GM18505 (cell line): ENCODE results near the gene PIP5K1C.

Experiments
- ATAC-seq: cut with Tn5 transposase; IDR thresholded peaks from one replicate; pipeline ENCODE4 v1.9.1; 2021; ENCODE audit not compliant: unreplicated experiment
- POLR2A ChIP-seq: IDR thresholded peaks from 4 replicates; pipeline ENCODE4 v1.6.1; 2011; ENCODE audit warnings: borderline replicate concordance; ENCODE audit not compliant: insufficient read depth, insufficient read length; ENCODE audit errors: extremely low read depth

The PIP5K1C gene

DNA sequence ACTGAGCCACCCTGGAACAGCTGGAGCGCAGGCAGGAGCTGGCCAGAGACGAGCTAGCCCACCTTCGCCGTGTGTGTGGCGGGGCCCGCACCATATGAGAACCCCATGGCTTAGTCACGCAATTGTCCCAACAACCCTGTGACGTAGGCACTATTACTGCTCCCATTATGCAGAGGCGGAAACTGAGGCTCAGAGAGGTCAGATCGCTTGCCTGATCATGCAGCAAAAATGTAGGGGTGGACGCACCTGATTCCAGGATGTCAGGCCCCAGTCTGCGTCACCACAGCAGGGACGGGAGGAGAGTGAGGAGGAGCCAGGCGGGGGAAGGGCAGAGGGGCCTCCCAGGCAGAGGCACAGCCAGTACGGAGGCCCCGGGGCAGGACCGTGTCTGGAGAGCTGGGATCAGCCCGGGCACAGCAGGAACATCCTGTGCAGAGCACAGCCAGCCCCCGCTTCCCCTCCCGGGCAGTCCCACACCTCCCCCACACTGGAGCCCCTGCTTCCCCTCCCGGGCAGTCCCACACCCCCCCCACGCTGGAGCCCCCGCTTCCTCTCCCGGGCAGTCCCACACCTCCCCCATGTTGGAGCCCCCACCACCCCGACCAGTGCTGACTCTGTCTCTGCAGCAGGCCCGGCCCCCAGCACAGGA, 16.7 kb downstream of the PIP5K1C start:
- TF ChIP-seq POLR2A: no peak
- ATAC-seq: no peak

DNA sequence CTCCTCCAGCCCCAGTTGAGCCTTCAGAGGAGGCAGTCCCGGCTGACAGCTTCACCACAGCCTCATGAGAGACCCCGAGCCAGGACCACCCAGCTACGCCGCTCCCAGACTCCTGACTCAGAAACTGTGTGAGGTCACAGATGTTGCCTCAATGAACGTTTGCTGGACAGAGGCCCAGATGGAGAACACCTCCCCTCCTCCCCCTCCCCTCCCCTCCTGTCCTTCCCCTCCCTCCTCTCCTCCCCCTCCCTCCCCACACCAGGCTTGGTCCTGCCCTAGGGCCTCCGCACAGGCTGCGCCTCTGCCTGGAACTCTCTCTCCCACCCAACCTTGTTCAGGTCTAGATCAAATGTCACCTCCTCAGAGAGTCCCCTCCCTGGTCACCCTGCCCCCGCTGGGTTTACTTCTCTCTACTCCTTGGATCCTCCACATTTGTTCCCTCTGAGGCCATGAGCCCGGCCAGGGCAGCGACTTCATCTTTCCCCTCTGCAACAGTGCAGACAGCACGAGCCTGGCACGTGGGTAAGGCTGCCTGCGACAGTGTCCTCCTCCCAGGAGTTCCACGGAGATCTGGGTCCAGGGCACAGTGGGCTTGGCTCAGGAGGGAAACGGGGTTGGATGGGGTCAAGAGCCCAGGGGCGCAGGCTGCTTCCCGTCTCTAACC, 17.4 kb downstream of the PIP5K1C start:
- TF ChIP-seq POLR2A: no peak
- no peak for ATAC-seq

DNA sequence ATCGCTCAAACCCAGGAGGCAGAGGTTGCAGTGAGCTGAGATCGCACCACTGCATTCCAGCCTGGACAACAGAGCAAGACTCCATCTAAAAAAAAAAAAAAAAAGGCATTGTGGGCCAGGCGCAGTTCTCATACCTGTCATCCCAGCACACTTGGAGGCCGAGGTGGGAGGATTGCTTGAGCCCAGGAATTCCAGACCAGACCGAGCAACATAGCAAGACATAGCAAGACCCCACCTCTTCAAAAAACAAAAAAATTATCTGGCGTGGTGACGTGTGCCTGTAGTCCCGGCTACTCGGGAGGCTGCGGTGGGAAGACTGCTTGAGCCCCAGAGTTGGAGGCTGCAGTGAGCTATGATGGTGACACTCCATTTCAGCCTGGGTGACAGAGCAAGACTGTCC, 18.0 kb downstream of the PIP5K1C start:
- ATAC-seq: no peak
- TF ChIP-seq POLR2A: no peak

- no peak for ATAC-seq
- TF ChIP-seq POLR2A: no peak
Measured at GRCh38 chr19:3680939-3681338, 19.3 kb downstream of the PIP5K1C start.

- ATAC-seq: no peak
- no peak for TF ChIP-seq POLR2A
Measured at GRCh38 chr19:3679581-3679980, 20.7 kb downstream of the PIP5K1C start.

- no peak for ATAC-seq
- no peak for TF ChIP-seq POLR2A
Measured at GRCh38 chr19:3679138-3679537, 21.1 kb downstream of the PIP5K1C start.

GRCh38 chr19:3678188-3678587, 22.1 kb downstream of the PIP5K1C start:
- ATAC-seq: no peak

DNA sequence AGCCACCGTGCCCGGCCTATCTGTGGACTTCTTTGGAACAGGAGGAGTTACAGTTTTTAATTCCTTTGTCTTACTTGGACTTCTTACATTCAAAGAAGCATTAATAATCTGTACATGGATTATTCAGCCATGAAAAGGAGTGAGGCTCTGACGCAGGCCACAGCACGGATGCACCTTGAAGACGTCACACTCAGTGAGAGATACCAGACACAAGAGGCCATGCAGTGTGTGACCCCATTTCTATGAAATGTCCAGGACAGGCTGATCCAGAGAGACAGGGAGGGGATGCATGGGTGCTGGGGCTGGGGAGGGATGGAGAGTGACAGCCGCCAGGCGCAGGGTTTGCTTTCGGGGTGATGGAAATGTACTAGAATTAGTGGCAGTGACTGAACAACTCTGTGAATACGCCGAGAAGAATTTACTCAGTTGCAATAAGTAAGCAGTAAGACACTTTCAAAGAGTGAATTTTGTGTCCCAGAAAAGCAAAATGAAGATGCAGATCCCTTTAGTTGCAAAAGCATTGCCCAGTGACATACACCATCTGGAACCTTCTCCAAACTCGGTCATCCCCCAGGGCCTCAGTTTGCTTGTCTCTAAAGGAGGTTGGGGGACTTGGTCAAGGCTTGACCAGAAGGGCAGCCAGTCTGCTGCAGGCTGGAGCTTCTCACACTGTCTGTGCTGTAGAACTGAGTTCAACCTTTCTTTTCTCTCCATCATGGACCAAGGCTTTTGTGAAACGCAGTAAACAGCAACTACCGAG, 25.3 kb downstream of the PIP5K1C start:
- no peak for ATAC-seq
- no peak for TF ChIP-seq POLR2A

More at GRCh38 chr19:3678188-3678587, 22.1 kb downstream of the PIP5K1C start:
- TF ChIP-seq POLR2A: no peak

DNA sequence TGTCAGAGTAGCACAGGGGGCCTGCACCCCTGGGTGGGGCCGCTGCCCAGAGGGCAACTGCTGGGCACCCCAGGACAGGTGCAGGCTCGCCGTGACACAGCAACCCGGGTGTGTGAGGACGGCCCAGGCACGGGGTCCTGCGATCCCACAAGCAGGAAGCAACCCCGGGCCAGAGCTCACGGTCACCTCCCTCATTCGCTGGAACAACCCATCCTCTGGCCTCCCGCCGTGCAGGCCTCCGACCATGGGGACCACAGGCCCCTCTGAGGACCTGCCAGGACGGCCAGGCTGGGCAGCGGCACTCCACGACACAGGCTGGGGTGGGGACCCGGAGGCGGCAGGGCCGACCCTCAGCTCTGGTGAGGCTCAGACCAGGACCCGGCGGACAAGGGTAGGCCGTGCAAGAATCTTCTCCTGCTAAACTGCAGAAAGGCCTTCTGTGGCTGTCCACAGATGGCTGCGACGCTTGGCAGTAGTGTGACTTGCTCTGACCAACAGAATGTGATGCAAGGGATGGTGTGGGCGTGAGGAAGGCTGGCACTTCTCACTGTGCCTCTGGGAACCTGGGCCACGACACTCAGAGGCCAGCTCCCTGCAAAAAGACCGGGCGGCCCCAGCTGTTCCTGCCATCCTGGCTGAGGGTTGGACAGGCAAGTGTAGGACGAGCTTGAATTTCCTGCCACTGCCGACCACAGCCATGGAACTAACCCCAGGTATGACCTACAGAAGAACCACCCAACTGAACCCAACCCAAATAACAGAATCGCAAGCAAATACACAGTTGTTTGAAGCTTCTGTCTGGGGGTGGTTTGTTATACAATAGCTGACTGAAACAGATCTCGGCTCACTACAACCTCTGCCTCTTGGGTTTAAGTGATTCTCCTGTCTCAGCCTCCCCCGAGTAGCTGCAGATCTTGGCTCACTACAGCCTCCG, 26.5 kb downstream of the PIP5K1C start:
- TF ChIP-seq POLR2A: no peak
- no peak for ATAC-seq

DNA sequence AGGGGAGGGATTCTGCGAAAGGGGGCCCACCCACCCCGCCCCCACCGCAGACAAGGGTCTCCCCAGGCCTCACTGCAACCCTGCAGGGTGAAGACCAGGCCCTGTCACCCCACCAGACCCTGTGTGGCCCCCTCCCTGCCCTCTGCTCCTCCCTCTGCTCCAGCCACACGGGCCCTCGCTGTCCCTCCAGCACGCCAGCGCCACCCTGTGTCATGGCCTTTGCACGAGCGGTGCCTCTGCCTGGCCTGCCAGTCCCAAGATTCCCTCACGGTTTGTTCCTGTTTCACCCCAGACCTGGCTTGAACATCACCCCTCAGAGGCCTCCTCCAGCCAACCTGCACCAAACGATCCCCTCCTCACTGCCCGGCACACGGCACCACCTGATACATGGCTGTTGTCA, 27.3 kb downstream of the PIP5K1C start:
- TF ChIP-seq POLR2A: no peak

GRCh38 chr19:3672575-3672948, 27.7 kb downstream of the PIP5K1C start:
- no peak for TF ChIP-seq POLR2A
- ATAC-seq: no peak

More for the DNA sequence above, 27.3 kb downstream of the PIP5K1C start:
- ATAC-seq: no peak

GRCh38 chr19:3671680-3672574, 28.3 kb downstream of the PIP5K1C start:
- no peak for TF ChIP-seq POLR2A
- ATAC-seq: no peak
